Endodermal cell (in vitro differentiated cells): Measurements from ENCODE around the gene AMOT. TPM values are rescaled to one million over a fixed set of nuclear protein-coding genes. Genes with fewer than 3 reads are reported as not detected.

ENCODE experiments used
- DNase-seq: peaks from one replicate; pipeline ENCODE4 v3.0.0-alpha.2; 2017
- H3K27ac ChIP-seq: 2 replicates; pipeline ENCODE4 v1.5.1; 2013; ENCODE audit warnings: mild to moderate bottlenecking, low read depth, low read length, moderate library complexity
- H3K27me3 ChIP-seq: 2 replicates; pipeline ENCODE4 v1.6.1; 2013; ENCODE audit warnings: mild to moderate bottlenecking, low read length, moderate library complexity; ENCODE audit not compliant: insufficient read depth, control insufficient read depth, poor library complexity, severe bottlenecking
- H3K36me3 ChIP-seq: 2 replicates; pipeline ENCODE4 v1.7.0; 2013; ENCODE audit warnings: mild to moderate bottlenecking, low read length, moderate library complexity; ENCODE audit not compliant: control insufficient read depth, insufficient read depth
- H3K4me1 ChIP-seq: one replicate; pipeline ENCODE4 v1.7.0; 2013; ENCODE audit warnings: low read length; ENCODE audit not compliant: control insufficient read depth, insufficient read depth
- H3K4me3 ChIP-seq: 2 replicates; pipeline ENCODE4 v1.5.1; 2013; ENCODE audit warnings: mild to moderate bottlenecking, low read length, moderate library complexity
- H3K9ac ChIP-seq: 2 replicates; pipeline ENCODE4 v1.6.1; 2013; ENCODE audit warnings: mild to moderate bottlenecking, low read length, moderate library complexity; ENCODE audit not compliant: poor library complexity, severe bottlenecking; ENCODE audit errors: extremely low read depth
- H3K9me3 ChIP-seq: 2 replicates; pipeline ENCODE4 v1.6.1; 2013; ENCODE audit warnings: mild to moderate bottlenecking, low read length, moderate library complexity; ENCODE audit not compliant: control insufficient read depth
- H3K27ac Mint-ChIP-seq: 2 replicates; pipeline ENCODE4 v1.8.0; 2020; ENCODE audit warnings: mixed read lengths
- H3K27me3 Mint-ChIP-seq: 2 replicates; pipeline ENCODE4 v1.8.0; 2021; ENCODE audit warnings: mild to moderate bottlenecking, mixed read lengths; ENCODE audit not compliant: insufficient read depth
- H3K36me3 Mint-ChIP-seq: 2 replicates; pipeline ENCODE4 v1.8.0; 2020; ENCODE audit warnings: low read depth, mixed read lengths
- H3K4me1 Mint-ChIP-seq: 2 replicates; pipeline ENCODE4 v1.8.0; 2020; ENCODE audit warnings: mixed read lengths
- H3K4me3 Mint-ChIP-seq: 2 replicates; pipeline ENCODE4 v1.8.0; 2020; ENCODE audit warnings: mild to moderate bottlenecking, moderate library complexity, mixed read lengths
- H3K9me3 Mint-ChIP-seq: 2 replicates; pipeline ENCODE4 v1.8.0; 2020; ENCODE audit warnings: mild to moderate bottlenecking, mixed read lengths
- WGBS, 2 experiments: methylation state at CpG; one replicate each; pipeline versions ENCODE4 v1.1.5 to v1.1.7; 2013; ENCODE audit warnings: missing lambda C conversion rate in 2 of 2, mixed read lengths in 1 of 2; ENCODE audit not compliant: insufficient coverage in 1 of 2, insufficient read length in 1 of 2; 5-methylcytosine and 5-hydroxymethylcytosine counted together
- total RNA-seq, 2 donors: library from RNA; stranded (reverse); fragmentation: NEBNext Ultra II Directional in 1 of 2; extraction: Animal tissue kit (Norgen Biotek cat#: 25700) in 1 of 2; gene quantifications; 2 replicates in 1 of 2; 3 replicates in 1 of 2; pipeline ENCODE4 v1.2.1, GENCODE V29; 2021
- TF ChIP-seq, protein P1 (sequence below): fragments of 200-600 bp; sonication (generic); conservative IDR thresholded peaks from 2 replicates; pipeline ENCODE4 v1.5.0; 2021; ENCODE audit warnings: antibody characterized with exemption, mild to moderate bottlenecking

Gene AMOT
- total RNA-seq, 2 donors from 2014 or later = 41.3 to 59.8 TPM

- Histone ChIP-seq H3K9me3 (no peaks in the 10 kb centered on the region), H3K36me3 (peaks cover 17% of the 10 kb centered on the region), H3K9ac (no peak overlapping the region), H3K4me1 (no peaks in the 10 kb centered on the region), H3K4me3 (no peak overlapping the region), H3K27ac (no peak overlapping the region), H3K27me3 (no peaks in the 10 kb centered on the region)
- no peak overlapping the region for H3K4me3 Mint-ChIP-seq
- no peaks in the 10 kb centered on the region for H3K27me3 Mint-ChIP-seq
- H3K9me3 Mint-ChIP-seq = no peaks in the 10 kb centered on the region
- DNase-seq = no peak
- TF ChIP-seq, protein P1, sequence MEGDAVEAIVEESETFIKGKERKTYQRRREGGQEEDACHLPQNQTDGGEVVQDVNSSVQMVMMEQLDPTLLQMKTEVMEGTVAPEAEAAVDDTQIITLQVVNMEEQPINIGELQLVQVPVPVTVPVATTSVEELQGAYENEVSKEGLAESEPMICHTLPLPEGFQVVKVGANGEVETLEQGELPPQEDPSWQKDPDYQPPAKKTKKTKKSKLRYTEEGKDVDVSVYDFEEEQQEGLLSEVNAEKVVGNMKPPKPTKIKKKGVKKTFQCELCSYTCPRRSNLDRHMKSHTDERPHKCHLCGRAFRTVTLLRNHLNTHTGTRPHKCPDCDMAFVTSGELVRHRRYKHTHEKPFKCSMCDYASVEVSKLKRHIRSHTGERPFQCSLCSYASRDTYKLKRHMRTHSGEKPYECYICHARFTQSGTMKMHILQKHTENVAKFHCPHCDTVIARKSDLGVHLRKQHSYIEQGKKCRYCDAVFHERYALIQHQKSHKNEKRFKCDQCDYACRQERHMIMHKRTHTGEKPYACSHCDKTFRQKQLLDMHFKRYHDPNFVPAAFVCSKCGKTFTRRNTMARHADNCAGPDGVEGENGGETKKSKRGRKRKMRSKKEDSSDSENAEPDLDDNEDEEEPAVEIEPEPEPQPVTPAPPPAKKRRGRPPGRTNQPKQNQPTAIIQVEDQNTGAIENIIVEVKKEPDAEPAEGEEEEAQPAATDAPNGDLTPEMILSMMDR = no peak
- peaks cover 21% of the 10 kb centered on the region for H3K36me3 Mint-ChIP-seq
- WGBS, 2 experiments = 81% methylated on average over 4 of the region's 4 CpGs; no CpG with 5 or more reads in 1 of the 2 experiments
- peaks cover 35% of the 10 kb centered on the region for H3K4me1 Mint-ChIP-seq
- H3K27ac Mint-ChIP-seq = no peak overlapping the region
These were observed 32.6 kb downstream of the AMOT start for GRCh38 chrX:112808007-112808406.

- H3K4me3 Mint-ChIP-seq = no peak overlapping the region
- H3K27ac Mint-ChIP-seq = no peak overlapping the region
- H3K36me3 Mint-ChIP-seq = peaks cover 33% of the 10 kb centered on the region
- H3K9me3 ChIP-seq = no peaks in the 10 kb centered on the region
- TF ChIP-seq, protein P1 = no peak
- H3K4me1 ChIP-seq = no peaks in the 10 kb centered on the region
- peaks cover 7% of the 10 kb centered on the region for H3K4me1 Mint-ChIP-seq
- peaks cover 13% of the 10 kb centered on the region for H3K36me3 ChIP-seq
- no peaks in the 10 kb centered on the region for H3K27me3 ChIP-seq
- DNase-seq = no peak
- 92% methylated on average over 2 of the region's 3 CpGs; no CpG with 5 or more reads in 1 of the 2 experiments for WGBS, 2 experiments
- H3K27me3 Mint-ChIP-seq = no peaks in the 10 kb centered on the region
- H3K9me3 Mint-ChIP-seq = no peaks in the 10 kb centered on the region
- no peak overlapping the region for H3K9ac ChIP-seq
- H3K4me3 ChIP-seq = no peak overlapping the region
- H3K27ac ChIP-seq = no peak overlapping the region
These were observed 37.6 kb downstream of the AMOT start for GRCh38 chrX:112803060-112803459.

- no peaks in the 10 kb centered on the region for H3K4me1 ChIP-seq
- WGBS, 2 experiments = 95% methylated on average over 1 of the region's 1 CpG; no CpG with 5 or more reads in 1 of the 2 experiments
- H3K9ac ChIP-seq = no peak overlapping the region
- H3K27ac ChIP-seq = no peak overlapping the region
- no peaks in the 10 kb centered on the region for H3K9me3 ChIP-seq
- Mint-ChIP-seq H3K36me3 (peaks cover 33% of the 10 kb centered on the region), H3K9me3 (no peaks in the 10 kb centered on the region), H3K27me3 (no peaks in the 10 kb centered on the region), H3K27ac (no peak overlapping the region), H3K4me3 (no peak overlapping the region), H3K4me1 (peaks cover 4% of the 10 kb centered on the region)
- H3K36me3 ChIP-seq = peaks cover 13% of the 10 kb centered on the region
- no peak for DNase-seq
- TF ChIP-seq, protein P1 = no peak
- no peaks in the 10 kb centered on the region for H3K27me3 ChIP-seq
- H3K4me3 ChIP-seq = no peak overlapping the region
These were observed 38.1 kb downstream of the AMOT start for GRCh38 chrX:112802541-112802940.
